Cardiac muscle cell (in vitro differentiated cells and primary cell): ENCODE data around the gene SLC66A3. TPM values are rescaled to one million over a fixed set of nuclear protein-coding genes. Genes with fewer than 3 reads are reported as not detected.

Experiments
- DNase-seq, 2 donors: peaks; one replicate each; pipeline versions ENCODE4 v3.0.0 to v3.0.0-alpha.2; 2010 to 2017; ENCODE audit warnings: low read depth in 1 of 2, low spot score in 1 of 2
- H3K27ac ChIP-seq: fragments of 200-600 bp; sonication (generic); 2 replicates; pipeline ENCODE4 v1.5.1; 2016
- H3K27me3 ChIP-seq: fragments of 200-600 bp; sonication (generic); 2 replicates; pipeline ENCODE4 v1.6.0; 2016; ENCODE audit warnings: control low read depth
- H3K36me3 ChIP-seq: fragments of 200-600 bp; sonication (generic); 2 replicates; pipeline ENCODE4 v1.5.1; 2016; ENCODE audit warnings: control low read depth
- H3K4me1 ChIP-seq: fragments of 200-600 bp; sonication (generic); 2 replicates; pipeline ENCODE4 v1.8.1; 2017; ENCODE audit warnings: low read depth, mild to moderate bottlenecking, mixed run types
- H3K4me3 ChIP-seq: fragments of 200-600 bp; sonication (generic); 2 replicates; pipeline ENCODE4 v1.5.1; 2016; ENCODE audit warnings: mild to moderate bottlenecking
- H3K9me3 ChIP-seq: fragments of 200-600 bp; sonication (generic); 2 replicates; pipeline ENCODE4 v1.5.1; 2017; ENCODE audit warnings: low read depth, mild to moderate bottlenecking, control low read depth
- polyA plus RNA-seq: library from polyadenylated mRNA; unstranded; fragments of >200 nt; fragmentation: Nextera tagmentation; extraction: Ambion mirVana; gene quantifications from 2 replicates; pipeline ENCODE4 v1.2.1, GENCODE V29; 2016
- total RNA-seq: library from RNA; depleted of rRNA; stranded (reverse); fragments of >200 nt; gene quantifications from 2 replicates; pipeline ENCODE4 v1.2.3, GENCODE V29; 2016
- TF ChIP-seq, protein P1 (sequence below): IDR thresholded peaks from 2 replicates; pipeline ENCODE4 v1.5.1; 2012; ENCODE audit warnings: low read depth, mild to moderate bottlenecking, low read length

Gene SLC66A3
- total and polyA plus RNA-seq, 2 experiments from 2014 or later = 7.1 to 16.7 TPM

DNA sequence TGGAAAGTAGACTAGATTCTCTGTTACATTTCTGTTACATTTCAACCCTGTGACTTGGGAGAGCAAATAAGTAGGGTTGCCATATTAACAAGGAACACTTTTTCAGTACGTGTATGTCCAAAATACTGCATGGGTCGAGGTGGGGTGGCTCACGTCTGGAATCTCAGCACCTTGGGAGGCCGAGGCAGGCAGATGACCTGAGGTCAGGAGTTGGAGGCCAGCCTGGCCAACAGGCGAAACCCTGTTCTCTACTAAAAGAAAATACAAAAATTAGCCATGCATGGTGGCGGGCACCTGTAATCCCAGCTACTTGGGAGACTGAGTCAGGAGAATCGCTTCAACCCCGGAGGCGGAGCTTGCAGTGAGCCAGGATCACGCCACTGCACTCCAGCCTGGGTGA is 11.2 kb downstream of the SLC66A3 start:
- H3K9me3 ChIP-seq = no peaks in the 10 kb centered on the region
- DNase-seq = no peak
- TF ChIP-seq, protein P1, sequence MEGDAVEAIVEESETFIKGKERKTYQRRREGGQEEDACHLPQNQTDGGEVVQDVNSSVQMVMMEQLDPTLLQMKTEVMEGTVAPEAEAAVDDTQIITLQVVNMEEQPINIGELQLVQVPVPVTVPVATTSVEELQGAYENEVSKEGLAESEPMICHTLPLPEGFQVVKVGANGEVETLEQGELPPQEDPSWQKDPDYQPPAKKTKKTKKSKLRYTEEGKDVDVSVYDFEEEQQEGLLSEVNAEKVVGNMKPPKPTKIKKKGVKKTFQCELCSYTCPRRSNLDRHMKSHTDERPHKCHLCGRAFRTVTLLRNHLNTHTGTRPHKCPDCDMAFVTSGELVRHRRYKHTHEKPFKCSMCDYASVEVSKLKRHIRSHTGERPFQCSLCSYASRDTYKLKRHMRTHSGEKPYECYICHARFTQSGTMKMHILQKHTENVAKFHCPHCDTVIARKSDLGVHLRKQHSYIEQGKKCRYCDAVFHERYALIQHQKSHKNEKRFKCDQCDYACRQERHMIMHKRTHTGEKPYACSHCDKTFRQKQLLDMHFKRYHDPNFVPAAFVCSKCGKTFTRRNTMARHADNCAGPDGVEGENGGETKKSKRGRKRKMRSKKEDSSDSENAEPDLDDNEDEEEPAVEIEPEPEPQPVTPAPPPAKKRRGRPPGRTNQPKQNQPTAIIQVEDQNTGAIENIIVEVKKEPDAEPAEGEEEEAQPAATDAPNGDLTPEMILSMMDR = no peak
- no peaks in the 10 kb centered on the region for H3K4me1 ChIP-seq
- H3K4me3 ChIP-seq = no peak overlapping the region
- no peaks in the 10 kb centered on the region for H3K27me3 ChIP-seq
- H3K36me3 ChIP-seq = no peaks in the 10 kb centered on the region
- H3K27ac ChIP-seq = no peak overlapping the region

DNA sequence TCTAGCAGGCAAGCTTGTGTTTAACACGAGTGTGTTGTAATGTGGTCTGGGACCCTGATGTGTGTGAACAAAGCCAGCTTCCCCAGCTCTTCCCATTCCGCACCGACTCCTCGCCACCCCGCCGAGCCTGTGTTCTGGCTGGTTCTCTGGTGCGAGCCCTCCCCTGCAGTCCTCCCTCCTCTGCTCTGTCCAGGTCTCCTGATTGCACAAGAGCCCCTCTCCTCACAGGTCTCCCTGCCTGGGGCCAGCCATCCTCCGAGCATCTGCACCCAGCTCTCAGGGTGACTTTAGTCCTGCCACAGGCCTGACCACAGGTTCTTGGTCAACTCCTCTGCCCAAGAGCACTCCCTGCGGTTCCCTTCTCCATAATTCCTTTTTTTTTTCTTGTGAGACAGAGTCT is 13.2 kb downstream of the SLC66A3 start:
- no peak for DNase-seq
- TF ChIP-seq, protein P1 = no peak
- Histone ChIP-seq H3K4me1 (no peaks in the 10 kb centered on the region), H3K27ac (no peak overlapping the region), H3K4me3 (no peak overlapping the region), H3K9me3 (no peaks in the 10 kb centered on the region), H3K27me3 (no peaks in the 10 kb centered on the region), H3K36me3 (no peaks in the 10 kb centered on the region)

DNA sequence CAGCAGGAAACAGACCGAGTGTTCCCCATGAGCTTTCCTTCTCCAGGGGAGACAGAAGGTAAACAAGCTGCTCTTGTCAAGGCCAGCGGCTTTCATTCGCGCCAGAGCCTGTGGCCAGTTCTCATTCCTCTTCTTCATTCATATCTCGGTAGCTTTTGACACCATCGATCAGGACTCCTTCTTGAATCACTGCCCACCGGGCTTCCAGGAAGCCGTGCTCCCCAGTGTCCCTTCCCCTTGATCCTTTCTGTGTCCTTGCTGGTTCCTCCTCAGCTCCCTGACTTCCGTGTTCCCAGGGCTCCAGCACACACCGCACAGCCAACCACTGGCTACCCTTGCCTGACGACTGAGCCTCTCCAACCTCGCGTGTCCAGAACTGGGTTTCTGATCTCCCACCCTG is 14.1 kb downstream of the SLC66A3 start:
- no peaks in the 10 kb centered on the region for H3K36me3 ChIP-seq
- no peaks in the 10 kb centered on the region for H3K4me1 ChIP-seq
- TF ChIP-seq, protein P1 = no peak
- H3K27me3 ChIP-seq = no peaks in the 10 kb centered on the region
- no peaks in the 10 kb centered on the region for H3K9me3 ChIP-seq
- H3K4me3 ChIP-seq = no peak overlapping the region
- H3K27ac ChIP-seq = no peak overlapping the region
- DNase-seq = peak in 1 of 2 donors; percentile 19

DNA sequence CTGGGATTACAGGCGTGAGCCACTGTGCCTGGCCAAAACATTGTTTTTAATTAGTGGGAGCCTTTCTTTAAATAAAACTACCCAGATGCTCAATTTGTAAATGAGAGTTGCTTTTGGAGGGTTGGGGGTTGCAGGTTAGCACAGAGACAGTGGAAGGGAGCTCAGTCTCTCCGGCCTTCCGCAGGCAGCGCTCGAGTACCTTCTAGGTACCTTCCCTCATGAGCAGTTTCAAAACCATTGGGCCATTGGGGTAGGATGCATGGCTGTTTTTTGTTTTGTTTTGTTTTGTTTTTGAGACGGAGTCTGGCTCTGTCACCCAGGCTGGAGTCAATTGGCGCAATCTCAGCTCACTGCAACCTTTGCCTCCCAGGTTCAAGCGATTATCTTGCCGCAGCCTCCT is 19.0 kb downstream of the SLC66A3 start:
- Histone ChIP-seq H3K36me3 (no peaks in the 10 kb centered on the region), H3K27ac (no peak overlapping the region), H3K4me1 (no peaks in the 10 kb centered on the region), H3K4me3 (no peak overlapping the region), H3K27me3 (no peaks in the 10 kb centered on the region), H3K9me3 (no peaks in the 10 kb centered on the region)
- DNase-seq = no peak
- TF ChIP-seq, protein P1 = no peak

DNA sequence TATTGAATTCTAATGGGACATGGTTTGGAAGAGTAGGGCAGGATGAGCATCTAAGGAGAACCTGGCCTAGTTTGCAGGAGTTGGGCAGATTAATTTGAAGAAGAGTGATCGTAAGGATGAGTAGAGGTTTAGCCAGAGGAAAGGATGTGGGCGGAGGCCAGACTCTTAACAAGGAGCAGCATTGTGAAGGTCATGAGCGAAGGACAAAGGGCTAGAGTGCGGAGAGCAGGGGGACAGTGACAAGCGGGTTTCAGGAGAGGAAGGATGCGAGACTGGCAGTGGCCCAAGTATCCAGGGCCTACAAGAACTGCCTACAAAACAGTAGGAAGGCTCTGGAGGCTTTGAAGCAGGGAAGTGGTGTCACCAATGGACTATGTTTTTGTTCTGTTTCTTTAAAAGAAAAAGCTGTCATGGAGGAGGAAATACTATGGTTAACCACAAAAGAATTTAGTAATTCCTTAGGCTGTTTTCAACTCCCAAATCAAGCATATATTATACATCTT is 20.1 kb downstream of the SLC66A3 start:
- TF ChIP-seq, protein P1 = no peak
- peak in 1 of 2 donors; percentile 81 for DNase-seq
- Histone ChIP-seq H3K27ac (no peak overlapping the region), H3K4me1 (no peaks in the 10 kb centered on the region), H3K27me3 (no peaks in the 10 kb centered on the region), H3K9me3 (no peaks in the 10 kb centered on the region), H3K4me3 (no peak overlapping the region), H3K36me3 (peaks cover 5% of the 10 kb centered on the region)
